ENCODE results near the gene LPP.

Gene LPP

DNA sequence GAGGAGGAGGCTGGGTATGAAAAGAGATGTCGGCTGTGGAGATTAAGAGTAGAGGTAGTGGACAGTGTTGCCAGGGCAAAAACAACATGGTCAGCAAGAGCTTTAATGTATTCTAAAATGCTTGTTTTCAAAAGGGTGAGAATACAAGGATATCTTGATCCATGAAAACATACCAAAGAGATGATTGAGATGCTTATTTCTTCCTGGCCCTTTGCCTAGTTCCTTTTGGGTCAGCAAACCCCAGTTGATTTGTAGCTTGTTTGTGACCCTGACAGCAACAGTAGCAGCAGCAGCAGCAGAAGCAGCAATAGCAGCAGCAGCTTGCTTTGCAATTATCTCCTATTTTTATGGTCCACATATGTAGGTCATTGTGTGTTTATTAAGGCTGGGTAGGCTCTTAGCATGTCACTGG is 337.3 kb downstream of the LPP start:
- Histone ChIP-seq H3K79me2 (ENCODE audit: control insufficient read depth, low read length) (peaks cover 6% of the 10 kb centered on the region), H3F3A (ENCODE audit: control insufficient read depth, insufficient read depth) (peaks cover 19% of the 10 kb centered on the region), H3K9me3 (ENCODE audit: control insufficient read depth, insufficient read depth, low read length) (no peaks in the 10 kb centered on the region), H3K9me2 (replicated peaks; ENCODE audit: control insufficient read depth, low read length) (no peaks in the 10 kb centered on the region), H3K4me3 (ENCODE audit: low read length) (no peak overlapping the region), H4K20me1 (ENCODE audit: control insufficient read depth, insufficient read depth, low read depth, low read length) (no peaks in the 10 kb centered on the region), H3K4me2 (ENCODE audit: low read length) (no peak overlapping the region), H3K4me1 (ENCODE audit: control insufficient read depth, low read length) (peaks cover 43% of the 10 kb centered on the region), H3K27me3 (ENCODE audit: control insufficient read depth, low read length) (no peaks in the 10 kb centered on the region), H3K36me3 (ENCODE audit: control insufficient read depth, low read length) (peaks cover 22% of the 10 kb centered on the region), H3K27ac (ENCODE audit: low read depth, low read length) (no peak overlapping the region)
- TF ChIP-seq, protein P1, sequence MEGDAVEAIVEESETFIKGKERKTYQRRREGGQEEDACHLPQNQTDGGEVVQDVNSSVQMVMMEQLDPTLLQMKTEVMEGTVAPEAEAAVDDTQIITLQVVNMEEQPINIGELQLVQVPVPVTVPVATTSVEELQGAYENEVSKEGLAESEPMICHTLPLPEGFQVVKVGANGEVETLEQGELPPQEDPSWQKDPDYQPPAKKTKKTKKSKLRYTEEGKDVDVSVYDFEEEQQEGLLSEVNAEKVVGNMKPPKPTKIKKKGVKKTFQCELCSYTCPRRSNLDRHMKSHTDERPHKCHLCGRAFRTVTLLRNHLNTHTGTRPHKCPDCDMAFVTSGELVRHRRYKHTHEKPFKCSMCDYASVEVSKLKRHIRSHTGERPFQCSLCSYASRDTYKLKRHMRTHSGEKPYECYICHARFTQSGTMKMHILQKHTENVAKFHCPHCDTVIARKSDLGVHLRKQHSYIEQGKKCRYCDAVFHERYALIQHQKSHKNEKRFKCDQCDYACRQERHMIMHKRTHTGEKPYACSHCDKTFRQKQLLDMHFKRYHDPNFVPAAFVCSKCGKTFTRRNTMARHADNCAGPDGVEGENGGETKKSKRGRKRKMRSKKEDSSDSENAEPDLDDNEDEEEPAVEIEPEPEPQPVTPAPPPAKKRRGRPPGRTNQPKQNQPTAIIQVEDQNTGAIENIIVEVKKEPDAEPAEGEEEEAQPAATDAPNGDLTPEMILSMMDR (IDR thresholded peaks at IDR 0.05; ENCODE audit: low read depth, low read length, poor library complexity, severe bottlenecking): no peak

DNA sequence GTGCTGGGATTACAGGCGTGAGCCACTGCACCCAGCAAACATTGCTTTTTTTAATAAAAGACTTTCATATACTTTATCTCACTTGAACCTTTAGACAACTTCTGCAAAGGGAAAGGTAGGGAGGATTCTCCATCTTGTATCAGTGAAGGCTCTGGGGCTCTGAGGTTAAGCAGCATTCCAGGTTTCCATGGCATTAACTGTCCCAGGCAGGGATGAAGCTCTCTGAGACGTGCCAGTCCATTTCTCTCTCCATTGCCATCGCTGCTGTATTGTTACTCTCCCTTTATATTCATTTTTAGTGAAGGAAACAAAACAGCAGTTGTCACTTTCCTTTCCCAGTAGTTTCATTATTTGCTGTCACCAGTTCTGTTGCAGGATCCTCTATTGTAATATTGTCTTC is 342.4 kb downstream of the LPP start:
- no peaks in the 10 kb centered on the region for H3K9me2 ChIP-seq (replicated peaks; ENCODE audit: control insufficient read depth, low read length)
- peaks cover 7% of the 10 kb centered on the region for H3K36me3 ChIP-seq (ENCODE audit: control insufficient read depth, low read length)
- H3F3A ChIP-seq (ENCODE audit: control insufficient read depth, insufficient read depth): no peaks in the 10 kb centered on the region
- H3K79me2 ChIP-seq (ENCODE audit: control insufficient read depth, low read length): 0 out of 2 replicates have a peak, but pooled peaks cover 3% of the 10 kb centered on the region
- H3K4me1 ChIP-seq (ENCODE audit: control insufficient read depth, low read length): peaks cover 29% of the 10 kb centered on the region
- no peak for TF ChIP-seq EZH2phosphoT487 (IDR thresholded peaks at IDR 0.05; ENCODE audit: borderline replicate concordance, low read length)
- TF ChIP-seq, protein P1 (IDR thresholded peaks at IDR 0.05; ENCODE audit: low read depth, low read length, poor library complexity, severe bottlenecking): no peak
- no peak overlapping the region for H3K4me2 ChIP-seq (ENCODE audit: low read length)
- H3K27ac ChIP-seq (ENCODE audit: low read depth, low read length): no peak overlapping the region
- no peaks in the 10 kb centered on the region for H4K20me1 ChIP-seq (ENCODE audit: control insufficient read depth, insufficient read depth, low read depth, low read length)
- no peak overlapping the region for H3K4me3 ChIP-seq (ENCODE audit: low read length)
- no peaks in the 10 kb centered on the region for H3K27me3 ChIP-seq (ENCODE audit: control insufficient read depth, low read length)
- no peaks in the 10 kb centered on the region for H3K9me3 ChIP-seq (ENCODE audit: control insufficient read depth, insufficient read depth, low read length)

DNA sequence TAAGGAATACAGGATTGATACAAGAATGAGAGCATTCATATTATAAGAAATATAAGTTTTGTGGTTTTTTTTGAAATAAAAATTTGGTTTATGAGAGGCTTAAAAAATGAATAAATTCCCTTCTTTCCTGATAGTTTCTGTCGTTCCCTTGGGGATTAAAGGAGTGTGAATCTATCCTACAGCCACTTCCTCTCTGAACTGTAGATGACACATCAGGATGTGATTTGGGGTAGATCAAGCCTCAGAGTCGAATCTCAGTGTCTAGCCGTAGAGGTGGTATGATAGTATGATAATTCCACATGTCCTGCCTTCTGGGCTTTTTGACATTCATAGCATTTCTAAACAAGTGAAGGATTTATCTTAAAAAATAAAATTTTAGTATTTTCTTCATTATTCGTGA is 343.1 kb downstream of the LPP start:
- Histone ChIP-seq H3K27ac (ENCODE audit: low read depth, low read length) (no peak overlapping the region), H3K9me2 (replicated peaks; ENCODE audit: control insufficient read depth, low read length) (no peaks in the 10 kb centered on the region), H3K9me3 (ENCODE audit: control insufficient read depth, insufficient read depth, low read length) (no peaks in the 10 kb centered on the region), H3K4me2 (ENCODE audit: low read length) (no peak overlapping the region), H3F3A (ENCODE audit: control insufficient read depth, insufficient read depth) (no peaks in the 10 kb centered on the region), H3K4me3 (ENCODE audit: low read length) (no peak overlapping the region), H3K4me1 (ENCODE audit: control insufficient read depth, low read length) (peaks cover 29% of the 10 kb centered on the region), H4K20me1 (ENCODE audit: control insufficient read depth, insufficient read depth, low read depth, low read length) (no peaks in the 10 kb centered on the region), H3K27me3 (ENCODE audit: control insufficient read depth, low read length) (no peaks in the 10 kb centered on the region), H3K79me2 (ENCODE audit: control insufficient read depth, low read length) (0 out of 2 replicates have a peak, but pooled peaks cover 3% of the 10 kb centered on the region), H3K36me3 (ENCODE audit: control insufficient read depth, low read length) (0 out of 2 replicates have a peak, but pooled peaks cover 3% of the 10 kb centered on the region)
- no peak for TF ChIP-seq EZH2phosphoT487 (IDR thresholded peaks at IDR 0.05; ENCODE audit: borderline replicate concordance, low read length)
- TF ChIP-seq, protein P1 (IDR thresholded peaks at IDR 0.05; ENCODE audit: low read depth, low read length, poor library complexity, severe bottlenecking): no peak
